NCI-H1105 (cell line): ENCODE data around the gene MAP3K4.

Experiments used
- DNase-seq: peaks from one replicate; lab custom pipeline; 2025; lab: John Stamatoyannopoulos, UW

MAP3K4 gene

DNA sequence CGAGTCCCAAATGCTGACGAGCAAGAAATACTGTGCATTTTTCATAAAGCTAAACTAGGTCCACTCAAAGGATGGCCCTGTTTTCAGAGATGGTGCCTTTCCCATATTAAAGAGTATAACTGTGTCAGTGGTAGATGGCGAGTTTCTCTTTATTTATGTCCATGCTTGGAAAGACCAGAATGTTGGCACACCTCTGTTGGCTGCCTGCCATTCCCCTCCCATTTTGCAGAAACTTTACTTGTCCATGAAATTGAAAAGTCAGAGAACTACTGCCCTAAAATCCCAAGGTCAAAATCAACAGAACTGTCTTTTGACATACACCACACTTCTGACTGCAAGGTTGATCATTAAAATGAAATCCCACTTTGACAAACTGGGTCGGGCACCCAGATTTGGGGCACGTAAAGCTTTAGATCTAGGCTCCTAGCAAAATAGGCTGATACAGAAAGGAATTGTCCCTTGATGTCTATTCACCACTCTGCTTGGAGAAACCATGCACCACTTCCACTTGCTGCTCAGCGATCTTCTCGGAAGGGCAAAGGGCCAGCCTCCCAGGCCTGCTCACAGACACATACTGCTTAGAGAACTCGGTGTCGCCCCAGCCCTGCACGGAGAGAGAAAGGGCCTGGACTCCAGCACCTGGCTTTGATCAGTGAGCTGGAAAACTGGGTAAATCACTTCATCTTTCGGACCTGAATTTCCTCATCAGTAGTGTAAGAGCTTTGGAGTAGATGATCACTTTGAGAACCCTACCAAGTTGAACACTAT lies 152.3 kb downstream of the MAP3K4 start:
- no peak for DNase-seq

DNA sequence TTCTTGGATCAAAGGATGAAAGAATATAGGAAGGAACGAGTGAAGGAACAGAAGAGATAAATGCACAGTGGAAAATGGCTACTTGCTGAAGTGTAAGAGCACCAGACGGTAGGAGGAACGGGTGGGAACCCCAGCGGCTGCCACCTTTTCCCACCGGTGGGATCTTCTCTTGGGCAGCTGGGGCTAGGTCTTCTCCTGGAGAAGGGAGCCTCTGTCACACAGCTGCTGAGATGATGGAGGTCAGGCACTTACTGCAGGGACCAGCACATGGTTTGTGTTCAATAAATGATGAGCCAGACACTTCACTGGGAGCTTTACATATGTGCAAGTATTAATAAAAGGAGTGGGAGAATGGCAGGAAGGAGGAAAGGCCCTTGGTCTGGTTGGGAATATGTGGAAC lies 158.6 kb downstream of the MAP3K4 start:
- no peak for DNase-seq

DNA sequence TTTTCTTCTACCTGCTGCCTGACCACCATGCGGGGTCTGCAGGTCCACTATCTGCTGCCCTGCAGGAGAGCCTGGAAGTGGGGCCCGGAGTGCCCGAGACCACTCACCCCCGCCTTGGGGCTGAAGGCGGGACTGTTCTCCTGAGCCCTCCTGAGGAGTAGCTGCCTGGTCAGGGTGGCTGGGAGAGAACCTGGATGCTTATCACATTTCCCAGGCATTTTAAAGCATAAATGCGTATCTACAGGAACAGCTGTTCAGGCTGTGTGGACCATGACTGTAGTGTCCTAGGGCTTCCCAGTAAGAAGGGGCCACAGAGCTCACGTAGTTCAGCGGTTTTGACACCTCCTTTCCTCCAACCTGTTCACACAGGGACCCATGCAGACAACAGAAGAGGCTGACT lies 159.0 kb downstream of the MAP3K4 start:
- no peak for DNase-seq

DNA sequence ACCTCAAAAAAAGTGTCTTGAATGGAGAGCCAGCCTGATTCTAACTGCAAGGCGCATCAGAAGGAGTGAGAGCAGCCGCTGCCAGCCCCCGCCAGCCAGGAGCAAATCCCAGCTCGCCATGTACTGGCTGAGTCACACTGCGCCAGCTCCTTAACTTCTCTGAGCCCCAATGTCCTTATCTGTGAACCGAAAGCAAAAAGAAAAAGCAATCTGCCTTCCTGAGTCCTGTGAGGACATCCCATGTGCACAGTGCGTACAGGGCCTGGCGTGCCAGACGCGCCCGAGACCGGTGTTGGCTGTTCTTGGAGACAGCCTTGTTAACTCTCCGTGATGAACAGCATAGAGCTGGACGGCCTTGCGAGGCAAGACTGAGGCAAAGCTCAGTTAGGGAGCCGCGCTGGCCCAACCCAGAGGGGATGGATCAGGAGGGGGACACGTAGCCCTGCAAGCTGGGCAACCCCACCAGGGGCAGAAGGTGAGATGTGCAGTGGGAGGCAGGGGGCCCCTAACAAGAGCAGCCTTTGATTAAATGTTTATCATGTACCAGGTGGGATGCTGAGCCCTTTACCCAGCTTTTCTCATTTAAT lies 159.6 kb downstream of the MAP3K4 start:
- no peak for DNase-seq

- no peak for DNase-seq
These were observed 160.3 kb downstream of the MAP3K4 start for GRCh38 chr6:161151660-161152526.

DNA sequence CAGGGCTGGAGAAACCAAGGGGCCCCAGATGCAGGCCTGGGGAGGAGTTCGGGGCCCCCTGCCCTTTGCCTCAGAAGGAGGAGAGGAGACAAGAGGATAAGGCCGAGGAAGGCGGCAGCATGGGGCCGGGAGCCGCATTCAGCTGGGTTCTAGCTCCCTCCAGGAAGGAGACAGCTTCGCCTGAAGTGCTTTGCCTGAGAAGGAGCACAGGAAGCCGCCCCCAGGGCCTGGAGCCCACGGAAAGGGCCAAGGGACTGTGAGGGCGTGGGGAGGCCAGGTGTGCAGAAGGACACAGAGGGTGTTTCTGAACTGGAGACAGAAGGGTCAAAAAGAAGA lies 160.9 kb downstream of the MAP3K4 start:
- DNase-seq, result no peak

GRCh38 chr6:161152907-161153662 lies 161.5 kb downstream of the MAP3K4 start:
- no peak for DNase-seq

DNA sequence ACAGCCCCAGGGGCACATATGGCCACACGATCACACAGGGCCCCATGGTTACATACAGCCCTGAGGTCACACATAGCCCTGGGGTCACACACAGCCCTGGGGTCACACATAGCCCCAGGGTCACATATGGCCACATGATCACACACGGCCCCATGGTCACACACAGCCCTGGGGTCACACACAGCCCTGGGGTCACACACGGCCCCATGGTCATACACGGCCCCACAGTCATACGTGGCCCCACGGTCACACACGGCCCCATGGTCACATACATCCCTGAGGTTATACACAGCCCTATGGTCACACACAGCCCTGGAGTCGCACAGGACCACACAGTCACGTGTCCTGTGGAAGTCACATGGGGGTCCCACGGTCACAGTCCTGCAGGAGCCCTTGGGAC lies 162.2 kb downstream of the MAP3K4 start:
- no peak for DNase-seq

DNA sequence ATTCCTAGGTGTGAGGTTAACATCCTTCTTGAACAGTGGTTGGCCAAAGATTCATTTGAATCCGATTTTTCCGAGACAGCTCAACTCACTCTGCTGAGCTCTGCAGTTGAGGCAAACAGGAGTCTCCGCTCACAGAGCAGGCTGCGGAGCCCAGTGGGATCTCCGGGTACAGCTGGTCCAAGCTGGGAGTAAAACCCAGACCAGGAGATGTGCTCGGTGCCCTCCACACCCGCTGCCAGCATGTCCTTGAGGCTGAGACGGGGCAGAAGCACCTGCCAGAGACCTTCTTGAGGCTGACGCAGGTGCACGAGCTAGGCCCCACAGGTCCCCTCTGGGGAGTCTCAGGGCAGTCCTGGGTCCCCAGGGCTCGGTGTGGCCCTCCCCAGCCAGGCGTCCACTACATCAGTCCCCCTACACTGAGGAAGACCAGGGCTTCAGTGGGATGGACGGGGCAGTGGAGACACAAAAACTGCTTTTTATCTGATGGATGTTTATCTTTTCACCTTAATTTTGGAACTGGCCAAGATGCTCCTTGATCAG lies 163.3 kb downstream of the MAP3K4 start:
- no peak for DNase-seq

DNA sequence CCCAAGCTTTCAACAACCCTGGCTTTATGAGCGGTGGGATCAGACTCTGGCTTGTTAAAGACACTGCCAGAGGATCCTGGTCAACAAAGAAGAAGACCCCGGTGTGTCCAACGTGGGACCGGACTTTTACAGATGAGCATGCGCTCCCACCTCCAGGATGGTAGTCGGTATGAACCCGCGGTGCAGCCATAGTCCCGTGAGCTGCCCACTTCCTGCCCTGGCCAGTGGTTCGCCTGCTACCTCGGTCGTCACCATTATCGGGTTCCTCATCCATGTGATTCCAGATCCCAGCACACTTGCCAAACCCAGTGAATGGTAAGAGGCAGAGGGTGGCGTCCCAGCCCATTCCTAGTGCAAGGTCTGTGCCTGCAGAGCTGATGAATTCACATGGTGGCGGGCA lies 169.6 kb downstream of the MAP3K4 start:
- DNase-seq, result no peak

- no peak for DNase-seq
These were observed 170.5 kb downstream of the MAP3K4 start for GRCh38 chr6:161161889-161162624.

DNA sequence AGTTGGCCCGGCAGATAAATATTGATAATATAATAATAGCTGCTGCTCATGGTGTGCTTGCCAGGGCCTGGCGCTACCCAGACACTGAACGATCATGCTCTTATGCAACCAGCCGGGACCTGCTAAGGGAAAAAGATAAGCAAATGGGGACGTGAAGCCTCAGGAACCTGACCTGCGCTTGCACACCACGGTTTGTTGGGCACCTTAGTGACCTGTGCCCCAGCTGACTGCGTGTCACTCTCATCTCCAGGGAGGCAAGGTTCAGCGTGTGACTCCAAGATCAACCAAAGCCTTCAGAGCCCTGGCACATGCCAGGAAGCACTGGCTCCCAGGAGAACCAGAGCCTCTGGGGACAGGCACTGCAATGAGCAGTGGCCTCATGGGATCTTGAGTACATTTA lies 171.2 kb downstream of the MAP3K4 start:
- DNase-seq, result no peak

GRCh38 chr6:161163466-161164181 lies 172.1 kb downstream of the MAP3K4 start:
- DNase-seq, result no peak

GRCh38 chr6:161164182-161164625 lies 172.6 kb downstream of the MAP3K4 start:
- DNase-seq, result no peak

- DNase-seq, result no peak
These were observed 174.6 kb downstream of the MAP3K4 start for GRCh38 chr6:161166176-161166575.

DNA sequence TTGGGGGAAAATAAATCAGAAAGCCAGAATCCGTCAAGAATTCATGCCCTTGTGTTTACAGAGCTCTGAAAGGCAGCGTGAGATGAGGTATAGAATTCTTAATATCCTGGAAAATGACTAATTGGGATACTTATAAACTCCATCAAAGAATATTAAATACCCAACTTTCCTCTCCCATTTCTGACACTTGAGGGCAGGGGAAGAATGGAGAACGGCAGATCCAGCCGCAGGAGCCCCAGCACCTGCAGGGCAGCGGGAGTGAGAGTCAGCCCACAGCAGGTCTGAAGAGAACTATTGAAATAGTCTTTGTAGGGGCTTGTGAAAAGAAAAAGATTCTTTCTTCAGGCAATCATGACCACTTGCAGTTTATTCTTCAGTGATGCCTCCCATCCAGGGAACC lies 175.1 kb downstream of the MAP3K4 start:
- no peak for DNase-seq
